Stimulated activated CD8-positive, alpha-beta memory T cell treated with anti-CD3 and anti-CD28 coated beads, Interleukin-12 subunit alpha, Interleukin-12 subunit beta, amount 100 ng/mL, for 4 hours (primary cell): ENCODE data around the gene RAMACL.
"Not testable (repeated sequence)": the region's sequence is repeated elsewhere in the genome, so short reads cannot be mapped to it uniquely, and the experiment has no call there.

Experiments used
- DNase-seq: peaks from one replicate; pipeline ENCODE4 v3.0.0-alpha.2; 2020; ENCODE audit warnings: low read depth

The RAMACL gene

DNA sequence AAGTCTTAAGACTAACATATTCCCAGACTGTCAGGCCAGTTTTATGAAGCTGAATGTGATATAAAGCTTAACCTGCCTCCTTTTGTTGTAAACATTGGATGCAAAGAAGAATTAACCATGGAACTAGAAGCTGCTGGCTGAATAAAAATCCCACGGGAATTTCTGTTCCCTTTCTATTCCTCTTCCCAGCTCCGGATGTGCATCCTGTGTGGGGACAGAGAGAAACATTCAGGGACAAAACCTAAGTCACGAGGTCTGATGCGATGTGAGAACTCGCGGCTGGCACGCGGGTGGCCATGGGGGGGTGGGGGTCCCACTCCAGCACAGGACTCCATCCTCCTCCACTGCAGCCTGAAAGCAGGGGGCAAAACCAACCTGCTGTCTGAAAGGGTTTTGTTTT lies 32.2 kb downstream of the RAMACL start:
- DNase-seq = no peak

- DNase-seq = no peak
Observed at GRCh38 chr6:166553563-166554271, 32.8 kb downstream of the RAMACL start.

GRCh38 chr6:166552600-166552999 lies 33.9 kb downstream of the RAMACL start:
- no peak for DNase-seq

- no peak for DNase-seq
Observed at GRCh38 chr6:166551754-166552495, 34.6 kb downstream of the RAMACL start.

- DNase-seq = no peak
Observed at GRCh38 chr6:166546653-166547052, 39.8 kb downstream of the RAMACL start.

GRCh38 chr6:166545156-166546034 lies 41.1 kb downstream of the RAMACL start:
- DNase-seq = no peak

- no peak for DNase-seq
Observed at GRCh38 chr6:166544296-166544605, 42.2 kb downstream of the RAMACL start.

GRCh38 chr6:166543603-166544295 lies 42.7 kb downstream of the RAMACL start:
- DNase-seq = no peak

DNA sequence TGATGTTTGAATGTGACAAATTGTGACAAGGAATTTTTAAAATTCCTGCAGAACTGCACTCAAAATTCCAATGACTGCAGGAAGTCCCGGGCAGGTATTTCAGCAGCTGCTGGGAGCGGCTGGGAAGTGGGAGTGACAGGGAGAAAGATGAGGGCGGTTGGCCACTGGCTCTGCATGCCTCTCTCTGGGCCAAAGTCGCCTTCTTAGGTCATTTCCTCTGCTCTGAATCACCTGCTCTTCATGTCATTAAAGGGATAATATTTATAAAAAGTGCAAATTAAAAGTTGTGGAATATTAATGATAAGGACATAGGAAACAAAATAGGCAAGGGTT lies 43.9 kb downstream of the RAMACL start:
- DNase-seq = no peak

GRCh38 chr6:166541876-166542579 lies 44.5 kb downstream of the RAMACL start:
- no peak for DNase-seq

DNA sequence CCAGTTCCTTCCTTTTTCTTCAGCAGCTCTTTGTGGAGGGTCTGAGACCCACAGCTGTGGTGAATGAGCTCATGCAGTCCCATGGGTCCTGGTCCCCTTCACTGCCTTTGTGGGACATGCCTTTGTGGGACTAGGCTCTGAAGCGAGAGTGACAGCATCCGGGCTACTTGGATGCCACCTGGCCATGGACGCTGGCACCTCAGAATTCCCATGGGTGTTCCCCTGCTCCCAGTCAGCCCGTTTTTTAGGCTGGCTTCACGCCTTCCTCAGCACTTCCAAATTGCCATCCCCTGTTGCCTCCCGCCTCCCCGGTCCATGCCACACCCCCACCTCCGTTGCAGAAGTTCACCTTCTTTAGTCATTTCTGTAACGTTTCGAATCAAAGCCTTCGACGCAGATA lies 45.1 kb downstream of the RAMACL start:
- no peak for DNase-seq

DNA sequence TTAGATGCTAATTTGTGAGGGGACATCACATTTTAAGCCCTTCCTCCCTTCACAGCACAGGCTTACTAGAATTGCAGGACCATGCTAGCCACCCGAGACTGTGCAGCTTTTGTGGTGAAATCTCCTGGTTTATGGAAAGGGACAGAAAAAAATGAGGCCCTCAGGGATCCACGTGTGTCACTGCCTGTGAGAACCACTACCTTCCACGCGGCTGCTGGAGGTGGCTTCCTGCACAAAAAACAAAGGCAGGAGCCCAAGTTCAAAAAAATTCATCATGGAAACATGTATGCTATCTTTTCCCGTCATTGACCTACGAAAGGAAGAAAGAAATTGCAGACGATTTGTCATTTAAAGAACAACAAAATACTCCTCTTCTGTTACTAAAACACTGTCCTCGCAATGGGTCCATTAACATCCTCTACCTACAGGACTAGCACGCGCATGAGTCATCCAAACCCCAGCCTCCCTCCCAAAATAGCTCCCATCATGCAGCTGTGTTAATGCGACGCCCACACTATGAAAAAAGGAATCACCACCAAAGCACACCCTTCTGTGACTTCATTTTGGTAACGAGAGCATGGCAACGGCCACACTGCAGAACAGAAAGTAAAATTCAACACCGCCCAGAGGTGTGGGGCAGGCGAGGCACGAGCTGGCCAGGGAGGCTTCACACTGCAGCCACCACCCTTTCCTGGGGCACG lies 45.7 kb downstream of the RAMACL start:
- DNase-seq = peak; percentile 49

GRCh38 chr6:166539543-166539942 lies 46.9 kb downstream of the RAMACL start:
- no peak for DNase-seq

- not testable (repeated sequence) for DNase-seq
Observed at GRCh38 chr6:166539011-166539385, 47.5 kb downstream of the RAMACL start.

GRCh38 chr6:166538297-166539010 lies 48.0 kb downstream of the RAMACL start:
- no peak for DNase-seq

DNA sequence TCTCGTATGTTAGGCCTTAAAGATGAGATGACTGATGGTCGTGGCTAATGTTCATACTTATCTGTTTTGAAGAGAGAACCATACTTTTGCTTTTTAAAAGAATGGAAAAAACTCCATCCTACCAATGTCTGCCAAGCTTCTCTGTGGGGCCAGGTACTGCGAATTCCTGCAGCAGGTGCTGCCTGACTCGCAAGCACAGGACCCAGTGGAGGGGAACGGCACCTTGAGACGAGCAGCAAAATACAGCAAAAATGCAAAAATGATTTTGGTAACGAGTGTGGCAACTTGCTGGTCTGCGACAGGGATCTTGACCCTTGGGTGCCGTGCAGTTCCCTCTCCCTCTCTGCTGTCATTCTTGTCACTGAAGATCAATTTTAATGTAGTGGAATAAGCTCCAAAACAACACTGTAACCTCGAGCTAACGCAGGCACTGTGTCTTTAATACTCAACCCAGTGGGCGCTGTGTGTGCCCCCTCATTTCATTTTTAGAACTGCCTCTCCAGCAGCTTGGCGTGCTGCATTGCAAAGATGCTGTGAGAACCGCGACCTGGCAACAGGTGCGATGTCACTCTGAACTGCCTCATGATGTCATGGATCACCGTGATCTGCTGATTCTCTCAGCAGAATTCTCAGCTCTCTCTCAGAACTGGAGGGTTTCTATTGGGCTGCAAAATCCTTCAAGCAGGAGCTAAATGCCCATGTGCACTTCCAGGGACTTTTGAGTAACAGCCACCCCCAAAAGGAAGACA lies 51.6 kb downstream of the RAMACL start:
- no peak for DNase-seq

- DNase-seq = no peak
Observed at GRCh38 chr6:166533205-166533824, 53.2 kb downstream of the RAMACL start.
